ENCODE measurements around the gene HOXA3. TPM values are rescaled to one million over a fixed set of nuclear protein-coding genes. Genes with fewer than 3 reads are reported as not detected.

The HOXA3 gene
- total and polyA plus RNA-seq, 2 of the 8 experiments (the other 6 are each of a cell fraction or from before 2014, with no cell fraction given), result not detected

GRCh38 chr7:27199849-27200760, 47.7 kb upstream of the HOXA3 start, which contains the start of gene HOXA13 (continued):
- TF ChIP-seq SIN3A (conservative IDR thresholded peaks at IDR 0.05 in 1 of 2, IDR thresholded peaks at IDR 0.05 in 1 of 2; ENCODE audit: low read depth in 1 of 2, low read length in 2 of 2) (no peak), JUND (IDR thresholded peaks at IDR 0.05; ENCODE audit: low read length) (no peak), KDM4A (IDR thresholded peaks at IDR 0.05; ENCODE audit: low read depth, low read length, severe bottlenecking) (peak; percentile 48), RAD21 (IDR thresholded peaks at IDR 0.05 in 1 of 2, conservative IDR thresholded peaks at IDR 0.05 in 1 of 2; ENCODE audit: low read depth in 2 of 2, low read length in 2 of 2) (no peak), RNF2 (IDR thresholded peaks at IDR 0.05; ENCODE audit: borderline replicate concordance, low read depth, low read length, missing control alignments, poor library complexity, severe bottlenecking) (peak; percentile 80), HDAC2 (IDR thresholded peaks at IDR 0.05; ENCODE audit: borderline replicate concordance in 1 of 2, low read depth in 2 of 2, low read length in 2 of 2) (0 out of 4 replicates have a peak, but pooled peaks of 1 of the 2 experiments have one; percentile 25), CHD2 (IDR thresholded peaks at IDR 0.05; ENCODE audit: low read length) (no peak), RXRA (IDR thresholded peaks at IDR 0.05; ENCODE audit: insufficient read depth, low read depth, low read length) (no peak), CREB1 (IDR thresholded peaks at IDR 0.05) (no peak), ATF2 (IDR thresholded peaks at IDR 0.05; ENCODE audit: low read length) (no peak), TAF7 (optimal IDR thresholded peaks at IDR 0.05; ENCODE audit: borderline replicate concordance, low read depth, low read length) (no peak), SUZ12 (IDR thresholded peaks at IDR 0.05; ENCODE audit: low read length) (peak; percentile 89; the same call in 1 of the 2 replicates), SP1 (IDR thresholded peaks at IDR 0.05; ENCODE audit: low read depth, low read length) (no peak), CEBPB (IDR thresholded peaks at IDR 0.05; ENCODE audit: low read depth, low read length) (no peak)
